ENCODE measurements around the gene BMPR1B.

The BMPR1B gene

DNA sequence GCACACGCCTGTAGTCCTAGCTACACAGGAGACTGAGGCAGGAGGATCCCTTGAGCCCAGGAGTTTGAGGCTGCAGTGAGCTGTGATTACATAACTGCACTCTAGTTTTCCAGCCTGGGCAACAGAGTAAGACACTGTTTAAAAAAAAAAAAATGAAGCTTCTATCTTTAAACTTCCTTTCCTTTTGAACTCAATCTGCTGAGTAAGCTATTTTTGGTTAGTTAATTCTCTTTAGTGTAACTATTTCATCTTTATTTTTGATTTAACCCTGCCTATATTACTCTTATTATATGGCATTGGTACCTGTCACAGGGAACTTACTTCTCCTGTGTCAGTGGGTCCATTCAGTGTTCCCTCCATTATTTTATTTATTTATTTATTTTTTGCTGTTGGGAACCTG is 160.8 kb downstream of the BMPR1B start:
- H3K9me3 ChIP-seq (ENCODE audit: control insufficient read depth, low read length), result no peaks in the 10 kb centered on the region
- H3K27me3 ChIP-seq (replicated peaks; ENCODE audit: control insufficient read depth, insufficient read depth, low read length, poor library complexity, severe bottlenecking), result no peaks in the 10 kb centered on the region
- H3K36me3 ChIP-seq (ENCODE audit: control insufficient read depth, insufficient read depth, low read length), result no peaks in the 10 kb centered on the region
- no peak overlapping the region for H3K27ac ChIP-seq (ENCODE audit: insufficient read depth, low read length, poor library complexity, severe bottlenecking)
- H3K4me1 ChIP-seq (ENCODE audit: control insufficient read depth, insufficient read depth, low read length, poor library complexity, severe bottlenecking), result peaks cover 5% of the 10 kb centered on the region
- DNase-seq, result no peak
- no peak overlapping the region for H3K4me3 ChIP-seq (ENCODE audit: insufficient read depth, low read depth, low read length, poor library complexity, severe bottlenecking)

DNA sequence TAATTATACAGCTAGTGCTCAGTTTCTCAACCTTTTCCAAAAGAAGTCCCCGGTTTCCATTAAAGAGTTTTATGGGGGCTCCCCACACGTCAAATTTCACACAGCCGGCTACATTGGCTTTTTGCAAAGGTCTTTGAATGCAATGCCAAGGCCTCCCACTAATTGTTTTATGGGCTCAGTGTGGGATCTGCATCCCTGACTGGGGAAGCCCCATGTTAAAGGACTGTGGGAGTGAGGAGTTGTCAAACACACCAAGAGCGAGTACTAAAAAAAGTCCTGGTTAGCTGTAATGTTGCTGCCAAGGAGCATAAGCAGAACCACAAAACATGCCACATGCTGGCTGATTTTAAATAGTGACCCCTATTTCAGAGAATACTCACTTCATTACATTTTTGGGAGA is 162.6 kb downstream of the BMPR1B start:
- no peaks in the 10 kb centered on the region for H3K27me3 ChIP-seq (replicated peaks; ENCODE audit: control insufficient read depth, insufficient read depth, low read length, poor library complexity, severe bottlenecking)
- no peak overlapping the region for H3K4me3 ChIP-seq (ENCODE audit: insufficient read depth, low read depth, low read length, poor library complexity, severe bottlenecking)
- no peak for DNase-seq

DNA sequence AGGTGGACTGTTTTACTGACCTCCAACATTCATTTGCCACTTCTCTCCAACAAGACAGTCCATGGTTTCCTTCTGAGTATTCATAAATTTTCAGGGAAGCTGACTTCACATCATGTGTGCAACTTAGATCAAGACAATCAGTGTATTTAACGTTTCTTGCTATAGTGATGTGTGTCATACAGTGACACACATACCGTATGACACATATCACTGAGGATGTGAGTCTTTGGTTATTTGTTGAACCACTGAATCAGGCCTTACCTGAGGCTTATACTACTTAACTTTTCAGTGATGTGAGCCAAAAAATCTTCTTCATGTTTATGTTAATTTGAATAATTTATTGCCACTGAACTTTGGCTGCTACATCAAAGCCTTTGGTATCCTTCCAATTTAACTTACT is 166.8 kb downstream of the BMPR1B start:
- Histone ChIP-seq H3K4me3 (ENCODE audit: insufficient read depth, low read depth, low read length, poor library complexity, severe bottlenecking) (no peak overlapping the region), H3K36me3 (ENCODE audit: control insufficient read depth, insufficient read depth, low read length) (no peaks in the 10 kb centered on the region), H3K27ac (ENCODE audit: insufficient read depth, low read length, poor library complexity, severe bottlenecking) (no peak overlapping the region), H3K4me1 (ENCODE audit: control insufficient read depth, insufficient read depth, low read length, poor library complexity, severe bottlenecking) (no peaks in the 10 kb centered on the region), H3K9me3 (ENCODE audit: control insufficient read depth, low read length) (no peaks in the 10 kb centered on the region), H3K27me3 (replicated peaks; ENCODE audit: control insufficient read depth, insufficient read depth, low read length, poor library complexity, severe bottlenecking) (no peaks in the 10 kb centered on the region)
- DNase-seq, result no peak

More for the DNA sequence above, 162.6 kb downstream of the BMPR1B start:
- H3K36me3 ChIP-seq (ENCODE audit: control insufficient read depth, insufficient read depth, low read length), result no peaks in the 10 kb centered on the region
- no peaks in the 10 kb centered on the region for H3K4me1 ChIP-seq (ENCODE audit: control insufficient read depth, insufficient read depth, low read length, poor library complexity, severe bottlenecking)
- H3K9me3 ChIP-seq (ENCODE audit: control insufficient read depth, low read length), result no peaks in the 10 kb centered on the region
- H3K27ac ChIP-seq (ENCODE audit: insufficient read depth, low read length, poor library complexity, severe bottlenecking), result no peak overlapping the region

DNA sequence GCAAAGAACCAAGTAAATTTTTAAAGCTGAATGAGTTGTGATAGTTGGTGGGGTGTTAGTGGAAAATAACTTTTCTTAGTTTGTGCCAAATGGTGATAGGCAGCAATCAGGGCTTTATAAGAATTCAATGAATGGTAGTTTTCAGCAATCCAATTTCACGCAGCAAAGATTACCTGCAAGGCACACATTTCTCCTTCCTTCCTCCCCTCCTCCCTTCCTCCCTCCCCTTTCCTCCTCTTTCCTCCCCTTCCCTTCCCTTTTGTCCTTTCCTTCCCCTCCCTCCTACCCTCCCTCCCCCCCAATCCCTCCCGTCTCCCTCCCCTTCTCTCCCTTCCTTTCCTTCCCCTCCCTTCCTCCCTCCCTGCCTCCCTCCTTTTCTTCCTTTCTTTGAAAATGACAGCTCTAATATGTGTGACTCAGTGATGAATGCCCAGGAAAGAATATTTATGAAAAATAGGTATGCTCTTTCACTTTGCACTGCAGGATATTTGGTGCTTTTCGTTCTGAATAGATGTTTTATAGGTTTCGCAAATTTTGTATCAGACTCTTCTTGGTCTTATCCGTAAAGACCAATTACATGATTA is 168.1 kb downstream of the BMPR1B start:
- Histone ChIP-seq H3K9me3 (ENCODE audit: control insufficient read depth, low read length) (no peaks in the 10 kb centered on the region), H3K4me3 (ENCODE audit: insufficient read depth, low read depth, low read length, poor library complexity, severe bottlenecking) (no peak overlapping the region), H3K27me3 (replicated peaks; ENCODE audit: control insufficient read depth, insufficient read depth, low read length, poor library complexity, severe bottlenecking) (no peaks in the 10 kb centered on the region), H3K27ac (ENCODE audit: insufficient read depth, low read length, poor library complexity, severe bottlenecking) (no peak overlapping the region), H3K4me1 (ENCODE audit: control insufficient read depth, insufficient read depth, low read length, poor library complexity, severe bottlenecking) (no peaks in the 10 kb centered on the region), H3K36me3 (ENCODE audit: control insufficient read depth, insufficient read depth, low read length) (no peaks in the 10 kb centered on the region)
- DNase-seq, result no peak

DNA sequence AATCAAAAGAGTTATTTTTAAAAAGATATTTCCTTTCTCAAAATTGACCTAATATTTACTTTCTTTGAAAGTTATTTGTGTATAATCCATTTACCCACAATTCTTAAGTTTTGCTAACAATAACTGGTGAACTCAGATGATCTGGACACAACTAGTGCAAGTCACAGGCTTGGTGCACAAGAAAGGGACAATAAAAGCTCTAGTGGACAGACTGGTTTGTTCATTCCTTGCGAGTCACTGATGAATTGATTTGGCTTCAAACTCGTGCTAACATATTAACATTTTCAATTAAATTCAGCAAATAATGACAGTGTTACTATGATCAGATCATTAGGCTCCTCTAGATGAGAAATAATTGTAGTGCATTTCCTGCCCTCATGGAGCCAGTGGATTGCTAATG is 169.2 kb downstream of the BMPR1B start:
- no peak overlapping the region for H3K27ac ChIP-seq (ENCODE audit: insufficient read depth, low read length, poor library complexity, severe bottlenecking)
- no peaks in the 10 kb centered on the region for H3K4me1 ChIP-seq (ENCODE audit: control insufficient read depth, insufficient read depth, low read length, poor library complexity, severe bottlenecking)
- H3K4me3 ChIP-seq (ENCODE audit: insufficient read depth, low read depth, low read length, poor library complexity, severe bottlenecking), result no peak overlapping the region
- no peaks in the 10 kb centered on the region for H3K36me3 ChIP-seq (ENCODE audit: control insufficient read depth, insufficient read depth, low read length)
- no peak for DNase-seq
- H3K9me3 ChIP-seq (ENCODE audit: control insufficient read depth, low read length), result no peaks in the 10 kb centered on the region
- no peaks in the 10 kb centered on the region for H3K27me3 ChIP-seq (replicated peaks; ENCODE audit: control insufficient read depth, insufficient read depth, low read length, poor library complexity, severe bottlenecking)

DNA sequence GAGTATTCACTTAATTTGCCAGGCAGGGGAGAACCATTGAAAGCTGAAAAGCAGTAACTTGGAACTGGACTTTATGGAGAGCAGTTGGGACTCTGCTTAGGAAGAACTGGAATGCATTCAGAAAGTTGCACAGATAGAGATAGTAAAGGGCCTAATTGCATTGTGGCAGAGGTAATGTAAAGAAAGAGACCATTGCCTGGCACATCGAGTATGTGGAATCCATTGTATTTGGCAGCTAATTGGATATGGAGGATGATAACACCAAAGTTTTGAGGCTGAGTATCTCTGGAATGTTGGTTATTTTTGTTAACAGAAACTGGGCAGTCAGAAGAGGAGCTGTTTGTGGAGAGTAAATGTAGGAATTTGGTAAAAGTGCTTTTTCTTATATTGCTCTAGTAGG is 169.9 kb downstream of the BMPR1B start:
- H3K9me3 ChIP-seq (ENCODE audit: control insufficient read depth, low read length), result no peaks in the 10 kb centered on the region
- H3K36me3 ChIP-seq (ENCODE audit: control insufficient read depth, insufficient read depth, low read length), result no peaks in the 10 kb centered on the region
- H3K27me3 ChIP-seq (replicated peaks; ENCODE audit: control insufficient read depth, insufficient read depth, low read length, poor library complexity, severe bottlenecking), result no peaks in the 10 kb centered on the region
- no peaks in the 10 kb centered on the region for H3K4me1 ChIP-seq (ENCODE audit: control insufficient read depth, insufficient read depth, low read length, poor library complexity, severe bottlenecking)
- H3K27ac ChIP-seq (ENCODE audit: insufficient read depth, low read length, poor library complexity, severe bottlenecking), result no peak overlapping the region
- H3K4me3 ChIP-seq (ENCODE audit: insufficient read depth, low read depth, low read length, poor library complexity, severe bottlenecking), result no peak overlapping the region
- no peak for DNase-seq

DNA sequence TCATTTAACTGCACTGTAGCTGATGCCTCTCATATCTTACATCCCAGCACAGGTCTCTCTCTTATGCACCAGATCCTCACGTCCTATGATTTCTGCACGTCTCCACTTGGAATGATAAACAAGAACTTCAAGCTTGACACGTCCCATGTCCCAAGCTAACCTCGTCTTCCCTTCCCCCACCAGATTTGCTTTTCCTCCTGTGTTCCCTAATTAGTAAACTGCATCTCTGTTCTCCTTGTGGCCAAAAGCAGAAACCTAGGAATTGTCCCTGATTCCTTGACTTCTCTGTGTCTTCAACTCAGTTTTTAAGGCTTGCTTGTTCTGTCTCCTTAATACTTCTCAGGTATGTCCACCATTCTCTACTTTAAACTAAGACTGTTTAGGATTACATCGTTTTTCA is 171.9 kb downstream of the BMPR1B start:
- no peak for DNase-seq
- no peaks in the 10 kb centered on the region for H3K4me1 ChIP-seq (ENCODE audit: control insufficient read depth, insufficient read depth, low read length, poor library complexity, severe bottlenecking)
- no peak overlapping the region for H3K27ac ChIP-seq (ENCODE audit: insufficient read depth, low read length, poor library complexity, severe bottlenecking)
- H3K9me3 ChIP-seq (ENCODE audit: control insufficient read depth, low read length), result no peaks in the 10 kb centered on the region
- H3K27me3 ChIP-seq (replicated peaks; ENCODE audit: control insufficient read depth, insufficient read depth, low read length, poor library complexity, severe bottlenecking), result no peaks in the 10 kb centered on the region
- no peak overlapping the region for H3K4me3 ChIP-seq (ENCODE audit: insufficient read depth, low read depth, low read length, poor library complexity, severe bottlenecking)
- H3K36me3 ChIP-seq (ENCODE audit: control insufficient read depth, insufficient read depth, low read length), result no peaks in the 10 kb centered on the region

DNA sequence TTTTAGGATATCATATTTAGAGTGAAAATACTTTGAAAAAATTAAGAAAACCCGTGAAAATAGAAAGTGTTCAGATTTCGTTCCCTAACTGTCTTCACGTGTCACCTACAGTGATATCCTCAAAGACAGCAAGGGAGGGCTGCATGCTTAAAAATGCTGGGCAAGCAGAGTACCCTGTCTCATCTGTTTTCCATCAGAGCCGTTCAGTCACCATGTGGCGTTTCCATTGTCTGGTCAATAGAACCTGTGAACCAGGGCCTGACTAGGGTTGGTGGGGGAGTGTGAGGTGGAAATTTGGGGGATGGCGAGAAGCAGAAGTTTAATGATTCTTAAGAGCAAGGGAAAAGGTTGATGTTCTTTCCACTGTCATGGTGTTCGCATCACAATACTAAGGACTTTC is 173.9 kb downstream of the BMPR1B start:
- Histone ChIP-seq H3K4me3 (ENCODE audit: insufficient read depth, low read depth, low read length, poor library complexity, severe bottlenecking) (no peak overlapping the region), H3K9me3 (ENCODE audit: control insufficient read depth, low read length) (no peaks in the 10 kb centered on the region), H3K4me1 (ENCODE audit: control insufficient read depth, insufficient read depth, low read length, poor library complexity, severe bottlenecking) (no peaks in the 10 kb centered on the region), H3K27ac (ENCODE audit: insufficient read depth, low read length, poor library complexity, severe bottlenecking) (no peak overlapping the region), H3K27me3 (replicated peaks; ENCODE audit: control insufficient read depth, insufficient read depth, low read length, poor library complexity, severe bottlenecking) (no peaks in the 10 kb centered on the region), H3K36me3 (ENCODE audit: control insufficient read depth, insufficient read depth, low read length) (no peaks in the 10 kb centered on the region)
- no peak for DNase-seq

DNA sequence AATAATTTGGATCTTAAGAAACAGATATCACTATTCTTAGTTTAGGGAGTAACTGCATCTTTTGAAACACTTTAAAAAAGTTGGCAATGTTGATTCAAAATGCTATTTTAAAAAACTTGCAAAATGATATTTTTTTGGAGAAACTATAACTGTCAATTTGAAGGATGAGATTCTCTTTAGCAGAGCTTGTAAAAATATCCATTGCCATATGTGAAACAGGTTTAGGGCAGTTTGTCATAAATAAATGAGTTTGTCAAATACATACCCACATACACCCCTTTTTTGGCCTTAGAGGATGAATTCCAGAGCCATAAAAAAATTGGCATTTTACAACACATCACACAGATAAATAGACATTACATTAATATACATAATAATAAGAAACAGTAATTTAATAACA is 174.6 kb downstream of the BMPR1B start:
- no peak for DNase-seq
- H3K36me3 ChIP-seq (ENCODE audit: control insufficient read depth, insufficient read depth, low read length), result no peaks in the 10 kb centered on the region
- H3K27ac ChIP-seq (ENCODE audit: insufficient read depth, low read length, poor library complexity, severe bottlenecking), result no peak overlapping the region
- no peak overlapping the region for H3K4me3 ChIP-seq (ENCODE audit: insufficient read depth, low read depth, low read length, poor library complexity, severe bottlenecking)
- no peaks in the 10 kb centered on the region for H3K27me3 ChIP-seq (replicated peaks; ENCODE audit: control insufficient read depth, insufficient read depth, low read length, poor library complexity, severe bottlenecking)
- H3K9me3 ChIP-seq (ENCODE audit: control insufficient read depth, low read length), result no peaks in the 10 kb centered on the region
- H3K4me1 ChIP-seq (ENCODE audit: control insufficient read depth, insufficient read depth, low read length, poor library complexity, severe bottlenecking), result no peaks in the 10 kb centered on the region

DNA sequence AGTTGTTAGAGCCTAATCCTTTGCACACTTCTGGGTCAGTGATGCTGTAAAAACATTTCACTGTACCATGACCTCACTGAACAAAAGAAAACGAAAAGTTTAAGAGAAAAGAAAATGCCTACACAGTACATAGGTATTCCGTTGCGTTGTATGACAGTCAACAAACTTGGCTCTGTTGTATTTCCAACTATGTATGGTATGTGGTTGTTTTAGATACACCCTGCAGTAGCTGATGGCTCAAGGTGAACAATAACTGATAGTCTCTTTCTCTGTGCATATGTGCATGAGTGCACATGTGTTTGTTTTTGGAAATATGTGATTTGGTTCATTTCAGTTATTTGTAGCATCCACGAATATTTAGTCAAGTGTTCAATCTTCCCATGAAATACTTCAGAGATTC is 176.0 kb downstream of the BMPR1B start:
- Histone ChIP-seq H3K27me3 (replicated peaks; ENCODE audit: control insufficient read depth, insufficient read depth, low read length, poor library complexity, severe bottlenecking) (no peaks in the 10 kb centered on the region), H3K9me3 (ENCODE audit: control insufficient read depth, low read length) (no peaks in the 10 kb centered on the region), H3K4me1 (ENCODE audit: control insufficient read depth, insufficient read depth, low read length, poor library complexity, severe bottlenecking) (no peaks in the 10 kb centered on the region), H3K36me3 (ENCODE audit: control insufficient read depth, insufficient read depth, low read length) (no peaks in the 10 kb centered on the region), H3K27ac (ENCODE audit: insufficient read depth, low read length, poor library complexity, severe bottlenecking) (no peak overlapping the region), H3K4me3 (ENCODE audit: insufficient read depth, low read depth, low read length, poor library complexity, severe bottlenecking) (no peak overlapping the region)
- no peak for DNase-seq

DNA sequence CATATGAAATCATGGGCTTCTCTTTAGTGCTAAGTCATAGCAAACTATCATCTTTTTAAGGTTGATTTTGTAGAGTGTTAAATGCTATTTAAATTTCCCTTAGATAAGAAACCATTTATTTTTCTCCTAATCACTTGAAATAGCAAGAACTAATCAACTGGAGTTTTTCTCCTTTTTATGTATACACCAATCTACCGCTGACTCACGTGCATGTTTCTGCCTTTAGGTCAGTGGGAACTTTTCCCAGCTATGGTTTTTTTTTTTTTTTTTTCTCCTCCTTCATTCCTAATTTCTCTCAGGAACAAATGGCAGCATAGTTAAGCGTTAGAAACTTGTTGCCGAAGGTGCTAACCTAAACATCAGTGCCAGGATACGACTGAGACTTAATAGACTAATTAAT is 176.4 kb downstream of the BMPR1B start:
- Histone ChIP-seq H3K9me3 (ENCODE audit: control insufficient read depth, low read length) (no peaks in the 10 kb centered on the region), H3K36me3 (ENCODE audit: control insufficient read depth, insufficient read depth, low read length) (no peaks in the 10 kb centered on the region), H3K4me3 (ENCODE audit: insufficient read depth, low read depth, low read length, poor library complexity, severe bottlenecking) (no peak overlapping the region), H3K27me3 (replicated peaks; ENCODE audit: control insufficient read depth, insufficient read depth, low read length, poor library complexity, severe bottlenecking) (no peaks in the 10 kb centered on the region), H3K4me1 (ENCODE audit: control insufficient read depth, insufficient read depth, low read length, poor library complexity, severe bottlenecking) (no peaks in the 10 kb centered on the region), H3K27ac (ENCODE audit: insufficient read depth, low read length, poor library complexity, severe bottlenecking) (no peak overlapping the region)
- DNase-seq, result no peak
